Loucy (cell line): ENCODE measurements around the gene BAD.

ENCODE experiments used
- H2AFZ ChIP-seq: fragments of 200-600 bp; sonication (generic); 2 replicates; pipeline ENCODE4 v1.6.0; 2016; ENCODE audit warnings: antibody characterized with exemption, mild to moderate bottlenecking, low read length, moderate library complexity
- H3F3A ChIP-seq: fragments of 200-600 bp; 2 replicates; pipeline ENCODE4 v1.6.0; 2016; ENCODE audit warnings: antibody characterized with exemption, low read depth, mild to moderate bottlenecking
- H3K27me3 ChIP-seq: fragments of 200-600 bp; sonication (generic); 2 replicates; pipeline ENCODE4 v1.6.1; 2014; ENCODE audit warnings: low read length, mild to moderate bottlenecking; ENCODE audit not compliant: insufficient read depth, poor library complexity, severe bottlenecking
- H3K36me3 ChIP-seq: fragments of 200-600 bp; sonication (generic); 2 replicates; pipeline ENCODE4 v1.6.1; 2016; ENCODE audit warnings: low read length; ENCODE audit not compliant: insufficient read depth
- H3K4me1 ChIP-seq: fragments of 200-600 bp; sonication (generic); 2 replicates; pipeline ENCODE4 v1.5.1; 2014; ENCODE audit warnings: low read length, mild to moderate bottlenecking; ENCODE audit not compliant: insufficient read depth, poor library complexity, severe bottlenecking
- H3K4me2 ChIP-seq: fragments of 200-600 bp; sonication (generic); 2 replicates; pipeline ENCODE4 v1.6.0; 2014; ENCODE audit warnings: antibody characterized with exemption, low read length, low read depth, mild to moderate bottlenecking; ENCODE audit not compliant: poor library complexity, severe bottlenecking
- H3K4me3 ChIP-seq: fragments of 200-600 bp; sonication (generic); 2 replicates; pipeline ENCODE4 v1.5.1; 2014; ENCODE audit warnings: low read length, mild to moderate bottlenecking, mixed read lengths; ENCODE audit not compliant: poor library complexity, severe bottlenecking
- H3K79me2 ChIP-seq: fragments of 200-600 bp; sonication (generic); 2 replicates; pipeline ENCODE4 v1.6.1; 2014; ENCODE audit warnings: low read length; ENCODE audit not compliant: insufficient read depth
- H3K9ac ChIP-seq: fragments of 200-600 bp; sonication (generic); 2 replicates; pipeline ENCODE4 v1.6.0; 2014; ENCODE audit warnings: mild to moderate bottlenecking, low read depth, low read length, moderate library complexity; ENCODE audit not compliant: poor library complexity, severe bottlenecking
- H3K9me2 ChIP-seq: fragments of 200-600 bp; sonication (generic); replicated peaks from 2 replicates; pipeline ENCODE4 v1.6.1; 2016; ENCODE audit warnings: low read depth, low read length, mixed read lengths
- H3K9me3 ChIP-seq: fragments of 200-600 bp; sonication (generic); 2 replicates; pipeline ENCODE4 v1.6.1; 2014; ENCODE audit warnings: mild to moderate bottlenecking, antibody characterized with exemption, low read length, low read depth; ENCODE audit not compliant: insufficient read depth
- H4K20me1 ChIP-seq: fragments of 200-600 bp; sonication (generic); 2 replicates; pipeline ENCODE4 v1.6.0; 2014; ENCODE audit warnings: antibody characterized with exemption, low read length, mild to moderate bottlenecking; ENCODE audit not compliant: insufficient read depth, poor library complexity, severe bottlenecking
- CTCF ChIP-seq: fragments of 200-600 bp; sonication (generic); conservative IDR thresholded peaks from 2 replicates; pipeline ENCODE4 v1.5.1; 2014; ENCODE audit warnings: mild to moderate bottlenecking, antibody characterized with exemption, low read length
- EZH2phosphoT487 ChIP-seq: fragments of 200-600 bp; IDR thresholded peaks from 2 replicates; pipeline ENCODE4 v1.6.1; 2018; ENCODE audit warnings: antibody characterized with exemption, mild to moderate bottlenecking, moderate library complexity, borderline replicate concordance

Gene BAD

GRCh38 chr11:64284048-64284961 lies at the start of gene BAD:
Gene BAD (minus strand): TSS chr11:64284665. CDS start chr11:64284368, 297 bp downstream.
- Histone ChIP-seq H4K20me1 (no peaks in the 10 kb centered on the region), H3K27me3 (no peaks in the 10 kb centered on the region), H3F3A (no peaks in the 10 kb centered on the region), H3K36me3 (no peaks in the 10 kb centered on the region), H3K4me2 (peak within 1 kb of the TSS; percentile 96), H3K9ac (peak within 1 kb of the TSS; percentile 87), H3K79me2 (peaks cover 10% of the 10 kb centered on the region; the same call in 1 of the 2 replicates), H3K9me2 (no peaks in the 10 kb centered on the region), H3K4me3 (peak within 1 kb of the TSS; percentile 99), H3K4me1 (peaks cover 8% of the 10 kb centered on the region), H2AFZ (peak within 1 kb of the TSS; percentile 95), H3K9me3 (no peaks in the 10 kb centered on the region)
- TF ChIP-seq EZH2phosphoT487 = no peak
- TF ChIP-seq CTCF = no peak

GRCh38 chr11:64333556-64333955 lies 49.1 kb upstream of the BAD start:
- H3K4me1 ChIP-seq = no peaks in the 10 kb centered on the region
- H3K9me2 ChIP-seq = no peaks in the 10 kb centered on the region
- no peaks in the 10 kb centered on the region for H3F3A ChIP-seq
- no peak overlapping the region for H2AFZ ChIP-seq
- no peaks in the 10 kb centered on the region for H3K9me3 ChIP-seq
- H4K20me1 ChIP-seq = no peaks in the 10 kb centered on the region
- no peak for TF ChIP-seq EZH2phosphoT487
- TF ChIP-seq CTCF = no peak
- no peak overlapping the region for H3K4me3 ChIP-seq
- no peak overlapping the region for H3K9ac ChIP-seq
- H3K27me3 ChIP-seq = no peaks in the 10 kb centered on the region
- H3K36me3 ChIP-seq = no peaks in the 10 kb centered on the region
- no peak overlapping the region for H3K4me2 ChIP-seq
- no peaks in the 10 kb centered on the region for H3K79me2 ChIP-seq

- H3K79me2 ChIP-seq = no peaks in the 10 kb centered on the region
- H3K9me2 ChIP-seq = no peaks in the 10 kb centered on the region
- no peaks in the 10 kb centered on the region for H3K4me1 ChIP-seq
- no peaks in the 10 kb centered on the region for H3K27me3 ChIP-seq
- no peak overlapping the region for H3K4me2 ChIP-seq
- H2AFZ ChIP-seq = no peak overlapping the region
- H3K36me3 ChIP-seq = no peaks in the 10 kb centered on the region
- no peak for TF ChIP-seq EZH2phosphoT487
- peak; percentile 64 for TF ChIP-seq CTCF
- no peaks in the 10 kb centered on the region for H3F3A ChIP-seq
- H3K9me3 ChIP-seq = no peaks in the 10 kb centered on the region
- peak overlapping the region; percentile 5 for H3K9ac ChIP-seq
- no peaks in the 10 kb centered on the region for H4K20me1 ChIP-seq
- no peak overlapping the region for H3K4me3 ChIP-seq
Measured at GRCh38 chr11:64331569-64332371, 47.3 kb upstream of the BAD start.
